Nucleus accumbens (tissue), 56 donors: ENCODE measurements around the gene DGKD.

ENCODE experiments used
- DNase-seq, 56 donors: peaks; one replicate each; lab custom pipeline; 2025; lab: John Stamatoyannopoulos, UW

The DGKD gene

GRCh38 chr2:233468741-233469110 lies 114.4 kb downstream of the DGKD start:
- no peak for DNase-seq

- peak in 36 of 56 donors; percentile 24 to 91 (median 68) for DNase-seq
Measured at GRCh38 chr2:233469261-233470010, 115.1 kb downstream of the DGKD start.

GRCh38 chr2:233470011-233470687 lies 115.9 kb downstream of the DGKD start:
- peak in 52 of 56 donors; percentile 37 to 91 (median 75) for DNase-seq

GRCh38 chr2:233470839-233471238 lies 116.5 kb downstream of the DGKD start:
- DNase-seq, result no peak

GRCh38 chr2:233471291-233472035 lies 117.2 kb downstream of the DGKD start:
- DNase-seq, result no peak

GRCh38 chr2:233473386-233473791 lies 119.1 kb downstream of the DGKD start:
- DNase-seq, result no peak

- DNase-seq, result no peak
Measured at GRCh38 chr2:233473878-233474277, 119.6 kb downstream of the DGKD start.

- no peak for DNase-seq
Measured at GRCh38 chr2:233474308-233475160, 120.2 kb downstream of the DGKD start.

GRCh38 chr2:233476063-233476410 lies 121.7 kb downstream of the DGKD start:
- no peak for DNase-seq

GRCh38 chr2:233476651-233477547 lies 122.6 kb downstream of the DGKD start:
- no peak for DNase-seq

GRCh38 chr2:233477548-233478433 lies 123.5 kb downstream of the DGKD start:
- DNase-seq, result no peak

- DNase-seq, result no peak
Measured at GRCh38 chr2:233479616-233480489, 125.6 kb downstream of the DGKD start.

GRCh38 chr2:233480490-233481202 lies 126.4 kb downstream of the DGKD start:
- DNase-seq, result peak in 3 of 56 donors; percentile 26 to 45 (median 36)

GRCh38 chr2:233481368-233482142 lies 127.3 kb downstream of the DGKD start:
- DNase-seq, result no peak

GRCh38 chr2:233482616-233483015 lies 128.3 kb downstream of the DGKD start:
- DNase-seq, result no peak

GRCh38 chr2:233485726-233486125 lies 131.4 kb downstream of the DGKD start:
- DNase-seq, result no peak
